H1 (cell line): ENCODE results near the gene S100P. TPM values are rescaled to one million over a fixed set of nuclear protein-coding genes. Genes with fewer than 3 reads are reported as not detected.

ENCODE experiments used
- CTCF ChIA-PET: fragments of 300-600 bp; sonication (Branson Sonifier 250); formaldehyde crosslinking; loops from one replicate; lab custom pipeline; 2021; ENCODE audit not compliant: partially characterized antibody; lab: Charles Lee
- POLR2A ChIA-PET: fragments of 300-600 bp; sonication (Branson Sonifier 250); formaldehyde crosslinking; loops from one replicate; lab custom pipeline; 2021; ENCODE audit warnings: inconsistent platforms; ENCODE audit not compliant: partially characterized antibody; lab: Charles Lee
- DNase-seq, 2 experiments: peaks; one replicate each; pipeline versions ENCODE4 v3.0.0 to v3.0.0-alpha.2; 2010 to 2022; ENCODE audit warnings: low spot score in 2 of 2, low read depth in 1 of 2, mixed read lengths in 1 of 2
- FAIRE-seq: peaks from 2 replicates; lab custom pipeline; 2011; peaks lifted over from hg19 to GRCh38; lab: Jason Lieb, UNC
- H2AFZ ChIP-seq: 2 replicates; pipeline ENCODE4 v1.8.1; 2012; ENCODE audit warnings: low read length, inconsistent platforms
- H2AK5ac ChIP-seq: 2 replicates; pipeline ENCODE4 v1.6.1; 2013; ENCODE audit warnings: low read depth, low read length
- H2BK120ac ChIP-seq: replicated peaks from 2 replicates; pipeline ENCODE3; 2013; ENCODE audit warnings: low read depth, low read length, inconsistent platforms
- H2BK12ac ChIP-seq: 2 replicates; pipeline ENCODE4 v1.6.1; 2013; ENCODE audit warnings: low read depth, low read length
- H2BK15ac ChIP-seq: 2 replicates; pipeline ENCODE4 v1.6.1; 2013; ENCODE audit warnings: low read length
- H2BK20ac ChIP-seq: 2 replicates; pipeline ENCODE4 v1.6.1; 2013; ENCODE audit warnings: low read length
- H2BK5ac ChIP-seq: 2 replicates; pipeline ENCODE4 v1.6.1; 2013; ENCODE audit warnings: low read depth, low read length
- H3K14ac ChIP-seq: 2 replicates; pipeline ENCODE4 v1.6.1; 2013; ENCODE audit warnings: inconsistent platforms; ENCODE audit not compliant: insufficient read length
- H3K18ac ChIP-seq: 2 replicates; pipeline ENCODE4 v1.6.1; 2013; ENCODE audit warnings: low read length; ENCODE audit errors: extremely low read depth
- H3K23ac ChIP-seq: 2 replicates; pipeline ENCODE4 v1.6.1; 2013; ENCODE audit warnings: inconsistent platforms; ENCODE audit not compliant: insufficient read length
- H3K23me2 ChIP-seq: 2 replicates; pipeline ENCODE4 v1.6.1; 2013; ENCODE audit warnings: low read depth, low read length
- H3K27ac ChIP-seq: 2 replicates; pipeline ENCODE4 v1.6.1; 2011; ENCODE audit warnings: low read depth, low read length, inconsistent platforms
- H3K27me3 ChIP-seq, 4 experiments: replicated peaks in 1 of 4; 1 replicate in 1 of 4; 2 replicates in 3 of 4; pipeline versions ENCODE4 v1.6.1 to v1.8.1; 2011 to 2013; ENCODE audit warnings: low read length in 3 of 4, mild to moderate bottlenecking in 3 of 4, inconsistent platforms in 2 of 4, mixed read lengths in 2 of 4, moderate library complexity in 1 of 4; ENCODE audit not compliant: control insufficient read depth in 3 of 4, insufficient read depth in 3 of 4; ENCODE audit errors: extremely low read depth in 1 of 4
- H3K36me3 ChIP-seq, 4 experiments: 2 replicates each; pipeline versions ENCODE4 v1.6.1 to v1.8.1; 2011 to 2013; ENCODE audit warnings: mild to moderate bottlenecking in 4 of 4, low read length in 3 of 4, moderate library complexity in 2 of 4, control low read depth in 1 of 4, inconsistent platforms in 1 of 4; ENCODE audit not compliant: insufficient read depth in 4 of 4, control insufficient read depth in 2 of 4
- H3K4ac ChIP-seq: replicated peaks from 2 replicates; pipeline ENCODE3; 2013; ENCODE audit warnings: low read length, low read depth, mixed read lengths, inconsistent platforms; ENCODE audit not compliant: insufficient read length
- H3K4me1 ChIP-seq, 4 experiments: replicated peaks in 1 of 4; 1 replicate in 1 of 4; 2 replicates in 3 of 4; pipeline versions ENCODE4 v1.6.1 to v1.8.1; 2011 to 2013; ENCODE audit warnings: low read length in 3 of 4, inconsistent platforms in 2 of 4, mixed read lengths in 1 of 4; ENCODE audit not compliant: insufficient read depth in 4 of 4, control insufficient read depth in 3 of 4
- H3K4me2 ChIP-seq, 2 experiments: 2 replicates each; pipeline versions ENCODE4 v1.6.1 to v1.8.1; 2011 to 2013; ENCODE audit warnings: low read depth in 2 of 2, low read length in 2 of 2, control low read depth in 1 of 2, inconsistent platforms in 1 of 2, mild to moderate bottlenecking in 1 of 2; ENCODE audit not compliant: insufficient read depth in 1 of 2
- H3K4me3 ChIP-seq, 4 experiments: fragments of 200-600, 300-600 bp in 1 of 4; sonication (generic), shearing (Covaris generic), sonication (Bioruptor Twin) in 1 of 4; 2 replicates each; pipeline versions ENCODE4 v1.5.1 to v1.8.1; 2011 to 2016; ENCODE audit warnings: low read length in 4 of 4, low read depth in 3 of 4, control low read depth in 2 of 4, inconsistent platforms in 2 of 4, mild to moderate bottlenecking in 2 of 4, mixed read lengths in 1 of 4, moderate library complexity in 1 of 4; ENCODE audit not compliant: insufficient read depth in 2 of 4; ENCODE audit errors: extremely low read depth in 1 of 4
- H3K56ac ChIP-seq: replicated peaks from 2 replicates; pipeline ENCODE3; 2013; ENCODE audit warnings: low read depth, mild to moderate bottlenecking, mixed read lengths, low read length, inconsistent platforms; ENCODE audit not compliant: insufficient read length
- H3K79me1 ChIP-seq: 2 replicates; pipeline ENCODE4 v1.6.1; 2013; ENCODE audit warnings: low read depth, low read length, control low read depth
- H3K79me2 ChIP-seq, 2 experiments: 2 replicates each; pipeline versions ENCODE4 v1.6.1 to v1.8.1; 2012 to 2013; ENCODE audit warnings: low read length in 2 of 2, mild to moderate bottlenecking in 2 of 2, inconsistent platforms in 1 of 2; ENCODE audit not compliant: insufficient read depth in 2 of 2, control insufficient read depth in 1 of 2
- H3K9ac ChIP-seq, 4 experiments: replicated peaks in 1 of 4; 1 replicate in 1 of 4; 2 replicates in 3 of 4; pipeline versions ENCODE4 v1.6.1 to v1.8.1; 2011 to 2013; ENCODE audit warnings: low read depth in 3 of 4, low read length in 3 of 4, control low read depth in 2 of 4, mild to moderate bottlenecking in 2 of 4, moderate library complexity in 2 of 4, inconsistent platforms in 1 of 4; ENCODE audit errors: extremely low read depth in 1 of 4
- H3K9me3 ChIP-seq, 2 experiments: 2 replicates each; pipeline versions ENCODE4 v1.6.1 to v1.8.1; 2012 to 2013; ENCODE audit warnings: mild to moderate bottlenecking in 2 of 2, moderate library complexity in 2 of 2, control low read depth in 1 of 2, inconsistent platforms in 1 of 2, low read depth in 1 of 2, low read length in 1 of 2, mixed read lengths in 1 of 2; ENCODE audit not compliant: insufficient read depth in 2 of 2
- H4K20me1 ChIP-seq, 2 experiments: replicated peaks in 1 of 2; 2 replicates each; pipeline versions ENCODE3 to v1.8.1; 2011 to 2013; ENCODE audit warnings: inconsistent platforms in 2 of 2, low read length in 2 of 2, mild to moderate bottlenecking in 1 of 2; ENCODE audit not compliant: insufficient read depth in 2 of 2, control insufficient read depth in 1 of 2
- H4K5ac ChIP-seq: 2 replicates; pipeline ENCODE4 v1.6.1; 2013; ENCODE audit warnings: low read length, low read depth, mixed read lengths, inconsistent platforms; ENCODE audit not compliant: insufficient read length
- H4K8ac ChIP-seq: 2 replicates; pipeline ENCODE4 v1.8.0; 2013; ENCODE audit warnings: mild to moderate bottlenecking, moderate library complexity, low read length, inconsistent platforms; ENCODE audit not compliant: insufficient read depth; ENCODE audit errors: extremely low read depth
- H4K91ac ChIP-seq: replicated peaks from 2 replicates; pipeline ENCODE3; 2013; ENCODE audit warnings: low read length, mixed read lengths, inconsistent platforms; ENCODE audit not compliant: insufficient read length
- ASH2L ChIP-seq: fragments of 200-600, 300-600 bp; sonication (generic); IDR thresholded peaks from one replicate; pipeline ENCODE4 v1.7.1; 2017; ENCODE audit warnings: low read length
- BRCA1 ChIP-seq: IDR thresholded peaks from 2 replicates; pipeline ENCODE4 v1.6.1; 2012; ENCODE audit warnings: low read depth, low read length, improper control_type of control experiment
- CBX5 ChIP-seq: fragments of 300-800, 300-1000 bp; sonication (generic); IDR thresholded peaks from 2 replicates; pipeline ENCODE4 v1.7.1; 2016; ENCODE audit warnings: antibody characterized with exemption, low read length, low read depth
- CBX8 ChIP-seq: fragments of 300-800, 300-1000 bp; sonication (generic); IDR thresholded peaks from 2 replicates; pipeline ENCODE4 v1.7.1; 2016; ENCODE audit warnings: low read depth, low read length, borderline replicate concordance
- CEBPB ChIP-seq: IDR thresholded peaks from 2 replicates; pipeline ENCODE4 v1.6.1; 2012; ENCODE audit warnings: low read depth, low read length
- E2F6 ChIP-seq: IDR thresholded peaks from 2 replicates; pipeline ENCODE4 v1.6.1; 2012; ENCODE audit warnings: inconsistent platforms
- EZH2 ChIP-seq: fragments of 200-600 bp; sonication (generic); IDR thresholded peaks from 2 replicates; pipeline ENCODE4 v1.7.1; 2012; ENCODE audit warnings: low read depth, mild to moderate bottlenecking, moderate library complexity, low read length, inconsistent platforms; ENCODE audit not compliant: severe bottlenecking
- KDM1A ChIP-seq: fragments of 200-600, 300-600 bp; sonication (generic); IDR thresholded peaks from 2 replicates; pipeline ENCODE4 v1.7.1; 2016; ENCODE audit warnings: mild to moderate bottlenecking, low read length, borderline replicate concordance
- POLR2AphosphoS5 ChIP-seq: IDR thresholded peaks from 2 replicates; pipeline ENCODE4 v1.6.1; 2011; ENCODE audit warnings: low read depth, low read length
- POU5F1 ChIP-seq: IDR thresholded peaks from 2 replicates; pipeline ENCODE4 v1.6.1; 2011; ENCODE audit warnings: low read depth, mild to moderate bottlenecking, low read length, moderate library complexity
- RAD21 ChIP-seq, 2 experiments: IDR thresholded peaks in 1 of 2; conservative IDR thresholded peaks in 1 of 2; 2 replicates each; pipeline ENCODE4 v1.6.1; 2011; ENCODE audit warnings: low read depth in 2 of 2, low read length in 2 of 2, improper control_type of control experiment in 1 of 2, inconsistent platforms in 1 of 2, mild to moderate bottlenecking in 1 of 2, moderate library complexity in 1 of 2
- SAP30 ChIP-seq: fragments of 300-600 bp; sonication (generic); IDR thresholded peaks from 2 replicates; pipeline ENCODE4 v1.7.1; 2012; ENCODE audit warnings: low read length, moderate library complexity, mild to moderate bottlenecking, inconsistent platforms; ENCODE audit not compliant: insufficient read depth, insufficient replicate concordance
- TEAD4 ChIP-seq: IDR thresholded peaks from 2 replicates; pipeline ENCODE4 v1.6.1; 2012; ENCODE audit warnings: low read depth, low read length, inconsistent platforms, mixed read lengths
- WGBS, 2 experiments: shearing (Covaris generic) in 1 of 2; methylation state at CpG; one replicate each; pipeline versions ENCODE4 v1.1.6 to v1.1.7; 2013 to 2015; ENCODE audit warnings: low lambda C conversion rate in 2 of 2, mixed read lengths in 2 of 2, inconsistent platforms in 1 of 2, low coverage in 1 of 2, missing lambda C conversion rate in 1 of 2; ENCODE audit not compliant: insufficient replicate concordance in 2 of 2, insufficient coverage in 1 of 2, insufficient read length in 1 of 2; ENCODE audit errors: extremely low coverage in 1 of 2, missing lambda C conversion rate in 1 of 2; 5-methylcytosine and 5-hydroxymethylcytosine counted together
- polyA plus RNA-seq, 7 experiments: library from polyadenylated mRNA; depleted of rRNA in 3 of 7; stranded (reverse) in 5 of 7; unstranded in 2 of 7; fragments of >200 nt in 5 of 7; fragments of 200-250 nt in 2 of 7; gene quantifications; 1 replicate in 5 of 7; 2 replicates in 1 of 7; 4 replicates in 1 of 7; pipeline versions ENCODE4 v1.2.1 to v1.2.3, GENCODE V29; 2011 to 2013; ENCODE audit warnings: missing spikeins in 2 of 7, mixed read lengths in 2 of 7
- total RNA-seq: library from RNA; stranded (reverse); fragmentation: NEBNext Ultra II Directional; extraction: Animal tissue kit (Norgen Biotek cat#: 25700); gene quantifications from 2 replicates; pipeline ENCODE4 v1.2.1, GENCODE V29; 2021

The S100P gene
- total and polyA plus RNA-seq, 2 of the 8 experiments (the other 6 are each of a cell fraction or from before 2014, with no cell fraction given): not detected

GRCh38 chr4:6702761-6703160 lies 9.1 kb downstream of the S100P start:
- peaks cover 0 to 1% of the 10 kb centered on the region in 2 experiments for H4K20me1 ChIP-seq
- H2BK12ac ChIP-seq: no peak overlapping the region
- no peak overlapping the region for H3K9ac ChIP-seq
- DNase-seq: no peak
- H3K27me3 ChIP-seq: no peaks in the 10 kb centered on the region
- FAIRE-seq: no peak
- H3K23me2 ChIP-seq: no peaks in the 10 kb centered on the region
- no peak overlapping the region for H2BK120ac ChIP-seq
- H3K36me3 ChIP-seq: peaks cover 0 to 20% (median 7%) of the 10 kb centered on the region in 4 experiments; a peak in 5 of 8 replicates
- no peak overlapping the region for H2BK5ac ChIP-seq
- H4K8ac ChIP-seq: no peak overlapping the region
- CTCF ChIA-PET: interaction anchor here (1.0 to 5.0 kb wide), 2 partner anchors 9 to 13 kb away, joined by 4 to 59 read pairs; partner anchors contain the start of gene S100P
- WGBS, 2 experiments: 0% methylated on average over 1 of the region's 1 CpG; no CpG with 5 or more reads in 1 of the 2 experiments
- POLR2A ChIA-PET: interaction anchor here (0.7 to 2.1 kb wide), 2 partner anchors 13 to 45 kb away, joined by 3 to 5 read pairs; no protein-coding TSS in a partner anchor
- no peak overlapping the region for H3K23ac ChIP-seq
- H3K4ac ChIP-seq: no peak overlapping the region
- H3K4me2 ChIP-seq: no peak overlapping the region
- no peak overlapping the region for H3K14ac ChIP-seq
- no peak overlapping the region for H3K4me3 ChIP-seq
- no peak overlapping the region for H3K56ac ChIP-seq
- H2BK15ac ChIP-seq: no peak overlapping the region
- H2BK20ac ChIP-seq: no peak overlapping the region
- H4K91ac ChIP-seq: no peak overlapping the region
- H3K4me1 ChIP-seq: no peaks in the 10 kb centered on the region; a peak in 3 of 7 replicates
- peaks cover 10 to 46% of the 10 kb centered on the region in 2 experiments for H3K79me2 ChIP-seq
- H2AK5ac ChIP-seq: no peak overlapping the region
- H4K5ac ChIP-seq: no peak overlapping the region
- H3K18ac ChIP-seq: no peak overlapping the region
- H3K9me3 ChIP-seq: peaks cover 3 to 5% of the 10 kb centered on the region in 2 experiments; a peak in 2 of 4 replicates
- H2AFZ ChIP-seq: no peak overlapping the region
- peaks cover 11% of the 10 kb centered on the region; the same call in 1 of the 2 replicates for H3K79me1 ChIP-seq
- H3K27ac ChIP-seq: no peak overlapping the region
- TF ChIP-seq POLR2AphosphoS5 (no peak), POU5F1 (no peak), ASH2L (no peak), EZH2 (no peak), SAP30 (no peak), CEBPB (no peak), KDM1A (no peak), E2F6 (no peak), BRCA1 (no peak), TEAD4 (no peak), CBX5 (no peak), CBX8 (no peak), RAD21 (IDR thresholded peaks at IDR 0.05 in 1 of 2, conservative IDR thresholded peaks at IDR 0.05 in 1 of 2; ENCODE audit: low read depth in 2 of 2, low read length in 2 of 2) (no peak)
